Measurements from ENCODE around the gene SLC66A1.

- TF ChIP-seq POLR2A (IDR thresholded peaks at IDR 0.05; ENCODE audit: low read length) (no peak), GATA1 (IDR thresholded peaks at IDR 0.05; ENCODE audit: low read depth, low read length) (no peak)
Observed at GRCh38 chr1:19317126-19317910, 5.2 kb downstream of the SLC66A1 start.

Data from erythroblast (primary cell).